HL-60 (cell line): ENCODE measurements around the gene NAV2.

Source experiments
- DNase-seq, 2 experiments: peaks; one replicate each; pipeline ENCODE4 v3.0.0-alpha.2; 2010 to 2020; ENCODE audit warnings: low read depth in 1 of 2, low spot score in 1 of 2
- H3K27ac ChIP-seq: fragments of 250-450 bp; sonication (Bioruptor Pico); replicated peaks from 2 replicates; pipeline ENCODE4 v1.5.1; 2020; ENCODE audit warnings: mild to moderate bottlenecking, moderate library complexity
- H3K27me3 ChIP-seq: fragments of 250-450 bp; sonication (Bioruptor Pico); 2 replicates; pipeline ENCODE4 v1.5.1; 2021; ENCODE audit warnings: mild to moderate bottlenecking, moderate library complexity; ENCODE audit not compliant: insufficient read depth, poor library complexity, severe bottlenecking
- H3K4me3 ChIP-seq: replicated peaks from 2 replicates; pipeline ENCODE4 v1.5.1; 2011; ENCODE audit warnings: mild to moderate bottlenecking, control low read depth, low read length; ENCODE audit not compliant: insufficient read depth
- GABPA ChIP-seq: IDR thresholded peaks from 2 replicates; pipeline ENCODE4 v1.6.1; 2012; ENCODE audit warnings: low read depth
- POLR2AphosphoS5 ChIP-seq: IDR thresholded peaks from 2 replicates; pipeline ENCODE4 v1.6.1; 2012; ENCODE audit warnings: low read depth
- SPI1 ChIP-seq: IDR thresholded peaks from 2 replicates; pipeline ENCODE4 v1.6.1; 2012; ENCODE audit warnings: low read depth, mild to moderate bottlenecking, borderline replicate concordance
- TF ChIP-seq, protein P1 (sequence below): IDR thresholded peaks from 2 replicates; pipeline ENCODE4 v1.6.1; 2012; ENCODE audit warnings: low read depth; ENCODE audit not compliant: insufficient replicate concordance
- TF ChIP-seq, protein P2 (sequence below): IDR thresholded peaks from one replicate; pipeline ENCODE4 v1.5.1; 2011; ENCODE audit warnings: low read length, control low read depth, inconsistent platforms; ENCODE audit not compliant: insufficient read depth

NAV2 gene

DNA sequence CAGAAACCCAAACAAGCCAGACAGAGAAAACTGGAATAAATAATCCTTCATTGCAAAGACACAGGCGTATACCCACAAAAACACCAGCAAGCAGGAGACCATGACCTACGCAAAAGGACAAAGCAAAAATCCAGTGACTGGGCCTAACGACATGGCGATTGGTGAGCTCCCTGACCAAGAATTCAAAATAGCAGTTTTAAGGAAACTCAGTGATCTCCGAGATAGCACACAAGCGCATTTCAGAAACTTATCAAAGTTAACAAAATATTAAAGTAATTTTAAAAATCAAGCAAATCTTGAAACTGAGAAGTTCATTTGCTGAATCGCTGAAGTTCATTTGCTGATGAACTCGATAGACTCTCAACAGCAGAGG, 420.0 kb downstream of the NAV2 start:
- H3K27ac ChIP-seq, result no peak overlapping the region
- H3K4me3 ChIP-seq, result no peak overlapping the region
- TF ChIP-seq POLR2AphosphoS5 (no peak), GABPA (no peak), SPI1 (no peak)
- TF ChIP-seq, protein P1, sequence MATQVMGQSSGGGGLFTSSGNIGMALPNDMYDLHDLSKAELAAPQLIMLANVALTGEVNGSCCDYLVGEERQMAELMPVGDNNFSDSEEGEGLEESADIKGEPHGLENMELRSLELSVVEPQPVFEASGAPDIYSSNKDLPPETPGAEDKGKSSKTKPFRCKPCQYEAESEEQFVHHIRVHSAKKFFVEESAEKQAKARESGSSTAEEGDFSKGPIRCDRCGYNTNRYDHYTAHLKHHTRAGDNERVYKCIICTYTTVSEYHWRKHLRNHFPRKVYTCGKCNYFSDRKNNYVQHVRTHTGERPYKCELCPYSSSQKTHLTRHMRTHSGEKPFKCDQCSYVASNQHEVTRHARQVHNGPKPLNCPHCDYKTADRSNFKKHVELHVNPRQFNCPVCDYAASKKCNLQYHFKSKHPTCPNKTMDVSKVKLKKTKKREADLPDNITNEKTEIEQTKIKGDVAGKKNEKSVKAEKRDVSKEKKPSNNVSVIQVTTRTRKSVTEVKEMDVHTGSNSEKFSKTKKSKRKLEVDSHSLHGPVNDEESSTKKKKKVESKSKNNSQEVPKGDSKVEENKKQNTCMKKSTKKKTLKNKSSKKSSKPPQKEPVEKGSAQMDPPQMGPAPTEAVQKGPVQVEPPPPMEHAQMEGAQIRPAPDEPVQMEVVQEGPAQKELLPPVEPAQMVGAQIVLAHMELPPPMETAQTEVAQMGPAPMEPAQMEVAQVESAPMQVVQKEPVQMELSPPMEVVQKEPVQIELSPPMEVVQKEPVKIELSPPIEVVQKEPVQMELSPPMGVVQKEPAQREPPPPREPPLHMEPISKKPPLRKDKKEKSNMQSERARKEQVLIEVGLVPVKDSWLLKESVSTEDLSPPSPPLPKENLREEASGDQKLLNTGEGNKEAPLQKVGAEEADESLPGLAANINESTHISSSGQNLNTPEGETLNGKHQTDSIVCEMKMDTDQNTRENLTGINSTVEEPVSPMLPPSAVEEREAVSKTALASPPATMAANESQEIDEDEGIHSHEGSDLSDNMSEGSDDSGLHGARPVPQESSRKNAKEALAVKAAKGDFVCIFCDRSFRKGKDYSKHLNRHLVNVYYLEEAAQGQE, result no peak
- TF ChIP-seq, protein P2, sequence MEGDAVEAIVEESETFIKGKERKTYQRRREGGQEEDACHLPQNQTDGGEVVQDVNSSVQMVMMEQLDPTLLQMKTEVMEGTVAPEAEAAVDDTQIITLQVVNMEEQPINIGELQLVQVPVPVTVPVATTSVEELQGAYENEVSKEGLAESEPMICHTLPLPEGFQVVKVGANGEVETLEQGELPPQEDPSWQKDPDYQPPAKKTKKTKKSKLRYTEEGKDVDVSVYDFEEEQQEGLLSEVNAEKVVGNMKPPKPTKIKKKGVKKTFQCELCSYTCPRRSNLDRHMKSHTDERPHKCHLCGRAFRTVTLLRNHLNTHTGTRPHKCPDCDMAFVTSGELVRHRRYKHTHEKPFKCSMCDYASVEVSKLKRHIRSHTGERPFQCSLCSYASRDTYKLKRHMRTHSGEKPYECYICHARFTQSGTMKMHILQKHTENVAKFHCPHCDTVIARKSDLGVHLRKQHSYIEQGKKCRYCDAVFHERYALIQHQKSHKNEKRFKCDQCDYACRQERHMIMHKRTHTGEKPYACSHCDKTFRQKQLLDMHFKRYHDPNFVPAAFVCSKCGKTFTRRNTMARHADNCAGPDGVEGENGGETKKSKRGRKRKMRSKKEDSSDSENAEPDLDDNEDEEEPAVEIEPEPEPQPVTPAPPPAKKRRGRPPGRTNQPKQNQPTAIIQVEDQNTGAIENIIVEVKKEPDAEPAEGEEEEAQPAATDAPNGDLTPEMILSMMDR, result no peak
- DNase-seq, result no peak
- no peaks in the 10 kb centered on the region for H3K27me3 ChIP-seq

DNA sequence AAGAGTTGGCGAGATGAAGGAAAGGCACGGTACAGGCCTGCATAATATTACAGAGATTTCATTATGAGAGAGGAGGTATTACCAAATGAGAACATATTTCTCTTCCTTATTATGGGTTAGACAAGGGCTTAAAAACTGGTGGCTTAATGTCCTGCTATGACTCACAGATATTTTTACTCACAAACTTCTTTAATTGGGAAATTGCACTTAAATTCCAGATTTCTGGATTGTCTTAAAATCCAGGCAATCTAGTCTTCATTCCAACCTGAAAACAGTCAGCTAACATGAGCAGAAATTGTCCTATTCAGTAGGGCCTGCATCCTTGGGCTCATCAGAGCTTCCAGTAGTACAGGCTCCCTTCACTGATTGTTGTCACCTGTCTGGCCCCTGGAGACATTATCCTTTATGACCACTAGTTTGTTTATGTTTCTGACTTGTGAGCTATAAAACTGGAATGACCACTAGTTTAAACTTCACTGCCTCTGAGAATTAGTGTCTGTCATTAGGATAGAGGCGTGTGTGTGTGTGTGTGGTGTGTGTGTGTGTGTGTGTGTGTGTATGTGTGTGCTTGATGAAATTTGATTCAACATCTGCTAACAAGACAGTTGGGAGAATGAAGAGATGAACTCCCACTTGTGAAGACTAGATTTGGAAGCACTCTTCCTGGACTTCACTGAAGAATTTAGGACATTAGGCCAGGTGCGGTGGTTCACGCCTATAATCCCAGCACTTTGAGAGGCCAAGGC, 422.5 kb downstream of the NAV2 start:
- Histone ChIP-seq H3K27me3 (no peaks in the 10 kb centered on the region), H3K4me3 (no peak overlapping the region), H3K27ac (no peak overlapping the region)
- no peak for DNase-seq
- no peak for TF ChIP-seq GABPA
- no peak for TF ChIP-seq POLR2AphosphoS5
- TF ChIP-seq, protein P2, result no peak
- TF ChIP-seq, protein P1, result no peak
- TF ChIP-seq SPI1, result no peak

DNA sequence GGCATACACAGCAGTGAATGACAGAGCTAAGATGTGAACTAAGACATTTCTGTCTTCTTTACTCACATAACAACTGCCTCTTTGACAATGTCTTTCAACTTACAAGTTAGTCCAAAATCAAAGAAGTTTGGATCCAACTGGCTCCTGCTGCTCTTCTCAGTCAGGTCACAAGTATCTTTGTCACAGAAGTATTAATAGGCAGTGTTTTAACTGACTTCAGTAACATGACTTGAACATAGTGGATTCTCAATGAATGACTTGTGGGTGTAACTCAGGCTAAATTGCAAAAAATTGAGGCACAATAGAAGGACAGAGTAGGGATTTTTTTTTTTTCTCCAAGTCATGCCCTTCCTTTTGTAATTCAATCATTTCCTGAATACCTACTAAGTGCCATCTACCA, 425.0 kb downstream of the NAV2 start:
- TF ChIP-seq SPI1, result no peak
- no peak for TF ChIP-seq POLR2AphosphoS5
- no peak for TF ChIP-seq GABPA
- TF ChIP-seq, protein P1, result no peak
- TF ChIP-seq, protein P2, result no peak
- no peak for DNase-seq
- Histone ChIP-seq H3K27ac (no peak overlapping the region), H3K4me3 (no peak overlapping the region), H3K27me3 (no peaks in the 10 kb centered on the region)
